HAP-1 (cell line): ENCODE results near the gene KMT5B.
A peak's percentile ranks its signal among the peaks of the same experiment; 100 is the strongest.

Source experiments
- DNase-seq, 2 experiments: peaks; one replicate each; pipeline ENCODE4 v3.0.0-alpha.2; 2016 to 2020; ENCODE audit warnings: low spot score in 2 of 2
- H3K27me3 ChIP-seq: fragments of 250-450 bp; sonication (Bioruptor Pico); 2 replicates; pipeline ENCODE4 v1.5.1; 2020; ENCODE audit warnings: low read depth, mild to moderate bottlenecking, moderate library complexity
- H3K36me3 ChIP-seq: fragments of 250-450 bp; sonication (Bioruptor Pico); replicated peaks from 2 replicates; pipeline ENCODE4 v1.5.1; 2020; ENCODE audit warnings: mild to moderate bottlenecking
- H3K4me1 ChIP-seq: fragments of 250-450 bp; sonication (Bioruptor Pico); 2 replicates; pipeline ENCODE4 v1.5.1; 2020; ENCODE audit warnings: mild to moderate bottlenecking
- H3K4me3 ChIP-seq: fragments of 250-450 bp; sonication (Bioruptor Pico); 2 replicates; pipeline ENCODE4 v1.5.1; 2020; ENCODE audit warnings: mild to moderate bottlenecking, moderate library complexity
- H3K9me3 ChIP-seq: fragments of 250-450 bp; sonication (Bioruptor Pico); 2 replicates; pipeline ENCODE4 v1.5.1; 2020; ENCODE audit warnings: mild to moderate bottlenecking, moderate library complexity
- in situ Hi-C: fragments of 300-500 bp; cut with MboI; formaldehyde crosslinking; loops from 3 replicates; pipeline ENCODE4 v1.14.3; 2020; ENCODE audit warnings: low sequenced_read_pairs, inconsistent platforms, mixed read lengths

KMT5B gene

DNA sequence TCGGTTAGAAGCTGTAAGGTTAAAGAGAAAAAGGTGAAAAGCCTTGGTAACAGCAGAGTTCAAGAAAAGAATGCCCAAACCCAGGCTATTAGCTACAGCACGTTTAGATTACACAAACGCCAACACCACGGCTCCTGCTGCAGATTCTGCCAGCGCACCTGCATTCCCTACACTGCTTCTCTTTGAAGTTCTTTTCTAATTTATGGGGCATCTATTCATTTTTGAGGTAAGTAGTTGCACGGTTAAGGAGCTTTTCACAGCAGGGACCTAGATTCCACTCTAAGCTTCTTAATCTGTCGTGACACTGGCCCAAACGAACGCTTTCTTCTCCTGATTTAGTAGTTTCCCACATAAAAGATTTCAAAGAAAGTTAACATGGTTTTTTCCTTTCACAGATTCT, 53.9 kb downstream of the KMT5B start:
- Histone ChIP-seq H3K9me3 (no peaks in the 10 kb centered on the region), H3K36me3 (peaks cover 2% of the 10 kb centered on the region; the same call in 1 of the 2 replicates), H3K27me3 (no peaks in the 10 kb centered on the region), H3K4me1 (no peaks in the 10 kb centered on the region), H3K4me3 (no peak overlapping the region)
- in situ Hi-C loops, result no loop called here
- no peak for DNase-seq

GRCh38 chr11:68158580-68158979, 54.5 kb downstream of the KMT5B start:
- H3K9me3 ChIP-seq, result no peaks in the 10 kb centered on the region
- 0 out of 2 replicates have a peak, but pooled peaks cover 2% of the 10 kb centered on the region for H3K36me3 ChIP-seq
- no peaks in the 10 kb centered on the region for H3K27me3 ChIP-seq
- DNase-seq, result no peak
- H3K4me3 ChIP-seq, result no peak overlapping the region
- H3K4me1 ChIP-seq, result no peaks in the 10 kb centered on the region
- in situ Hi-C loops, result no loop called here

GRCh38 chr11:68153742-68154141, 59.4 kb downstream of the KMT5B start:
- H3K4me1 ChIP-seq, result no peaks in the 10 kb centered on the region
- no peaks in the 10 kb centered on the region for H3K9me3 ChIP-seq
- no peaks in the 10 kb centered on the region for H3K36me3 ChIP-seq
- in situ Hi-C loops, result no loop called here
- H3K27me3 ChIP-seq, result no peaks in the 10 kb centered on the region
- H3K4me3 ChIP-seq, result no peak overlapping the region
- DNase-seq, result no peak

- DNase-seq, result no peak
- Histone ChIP-seq H3K9me3 (no peaks in the 10 kb centered on the region), H3K4me3 (no peak overlapping the region), H3K4me1 (no peaks in the 10 kb centered on the region), H3K36me3 (no peaks in the 10 kb centered on the region), H3K27me3 (no peaks in the 10 kb centered on the region)
- in situ Hi-C loops, result no loop called here
Measured at GRCh38 chr11:68150037-68150436, 63.1 kb downstream of the KMT5B start.

DNA sequence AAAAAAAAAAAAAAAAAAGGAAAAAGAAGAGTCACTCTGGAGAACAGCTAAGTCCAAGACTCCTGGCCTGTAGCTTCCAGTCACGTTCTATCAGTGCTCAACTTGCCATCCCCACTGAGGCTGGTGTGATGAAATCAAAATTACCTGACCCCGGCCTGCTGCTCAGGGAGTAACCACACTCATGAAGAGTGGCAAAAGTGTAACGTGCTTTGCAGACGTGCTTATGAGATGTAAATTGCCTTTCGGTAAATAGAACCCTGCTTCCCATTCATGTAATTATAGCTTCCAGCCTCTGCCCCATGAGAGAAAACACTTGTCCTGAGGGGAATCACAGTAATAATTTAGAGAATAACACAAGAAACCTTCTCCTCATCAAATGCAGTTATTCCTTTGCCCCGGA, 63.7 kb downstream of the KMT5B start:
- in situ Hi-C loops, result no loop called here
- DNase-seq, result no peak
- H3K4me1 ChIP-seq, result no peaks in the 10 kb centered on the region

DNA sequence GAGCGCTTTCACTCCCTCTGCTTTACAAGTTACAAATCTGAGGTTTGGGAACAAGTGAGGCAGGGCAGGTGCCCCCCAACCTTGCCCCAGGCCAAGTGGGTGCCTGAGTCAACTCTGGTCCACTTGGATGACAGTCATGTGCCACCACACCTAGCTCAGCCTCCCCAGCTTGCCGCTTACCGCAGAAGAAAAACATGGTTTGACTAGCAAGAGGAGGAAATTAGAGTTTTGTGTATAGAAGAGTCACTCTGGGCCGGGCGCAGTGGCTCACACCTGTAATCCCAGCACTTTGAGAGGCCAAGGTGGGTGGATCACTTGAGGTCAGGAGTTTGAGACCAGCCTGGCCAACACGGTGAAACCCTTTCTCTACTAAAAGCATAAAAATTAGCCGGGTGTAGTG, 64.2 kb downstream of the KMT5B start:
- no peaks in the 10 kb centered on the region for H3K36me3 ChIP-seq
- H3K4me3 ChIP-seq, result no peak overlapping the region
- no peaks in the 10 kb centered on the region for H3K4me1 ChIP-seq
- H3K9me3 ChIP-seq, result no peaks in the 10 kb centered on the region
- in situ Hi-C loops, result no loop called here
- no peaks in the 10 kb centered on the region for H3K27me3 ChIP-seq
- DNase-seq, result no peak

More for the DNA sequence above, 63.7 kb downstream of the KMT5B start:
- Histone ChIP-seq H3K27me3 (no peaks in the 10 kb centered on the region), H3K9me3 (no peaks in the 10 kb centered on the region), H3K4me3 (no peak overlapping the region), H3K36me3 (no peaks in the 10 kb centered on the region)

GRCh38 chr11:68148071-68148805, 64.9 kb downstream of the KMT5B start:
- in situ Hi-C loops, result no loop called here
- Histone ChIP-seq H3K36me3 (no peaks in the 10 kb centered on the region), H3K9me3 (no peaks in the 10 kb centered on the region), H3K27me3 (no peaks in the 10 kb centered on the region), H3K4me3 (no peak overlapping the region), H3K4me1 (no peaks in the 10 kb centered on the region)
- DNase-seq, result no peak

GRCh38 chr11:68146704-68147474, 66.2 kb downstream of the KMT5B start:
- in situ Hi-C loops, result no loop called here
- H3K36me3 ChIP-seq, result no peaks in the 10 kb centered on the region

DNA sequence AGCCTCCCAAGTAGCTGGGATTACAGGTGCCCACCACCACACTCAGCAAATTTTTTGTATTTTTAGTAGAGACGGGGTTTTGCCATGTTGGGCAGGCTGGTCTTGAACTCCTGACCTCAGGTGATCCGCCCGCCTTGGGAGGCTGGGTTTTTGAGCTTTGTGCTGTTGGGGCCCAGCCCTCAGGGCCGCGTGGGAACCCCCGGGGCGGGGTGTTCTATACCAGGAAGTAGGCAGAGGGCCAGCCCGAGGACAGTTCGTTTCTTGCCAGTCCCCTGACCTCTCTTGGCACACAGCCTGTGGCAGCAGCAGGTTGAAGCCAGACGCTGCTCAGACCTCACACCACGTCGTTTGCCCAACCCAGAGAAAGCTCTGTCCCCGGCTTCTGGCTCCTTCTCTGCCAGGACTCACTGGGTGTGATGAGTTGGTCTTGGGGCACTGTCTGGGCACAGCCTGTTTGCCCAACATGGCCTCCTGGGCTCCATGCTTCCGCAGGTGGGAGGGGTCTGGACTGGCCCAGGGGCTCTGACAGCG, 67.0 kb downstream of the KMT5B start:
- no peak for DNase-seq
- in situ Hi-C loops, result no loop called here
- Histone ChIP-seq H3K36me3 (no peaks in the 10 kb centered on the region), H3K9me3 (no peaks in the 10 kb centered on the region), H3K4me3 (no peak overlapping the region), H3K4me1 (no peaks in the 10 kb centered on the region), H3K27me3 (no peaks in the 10 kb centered on the region)

More at GRCh38 chr11:68146704-68147474, 66.2 kb downstream of the KMT5B start:
- DNase-seq, result peak in 1 of 2 experiments; percentile 29
- no peaks in the 10 kb centered on the region for H3K9me3 ChIP-seq
- no peak overlapping the region for H3K4me3 ChIP-seq
- no peaks in the 10 kb centered on the region for H3K4me1 ChIP-seq
- H3K27me3 ChIP-seq, result no peaks in the 10 kb centered on the region

GRCh38 chr11:68145120-68145866, 67.8 kb downstream of the KMT5B start:
- Histone ChIP-seq H3K4me1 (no peaks in the 10 kb centered on the region), H3K9me3 (no peaks in the 10 kb centered on the region), H3K4me3 (no peak overlapping the region), H3K27me3 (no peaks in the 10 kb centered on the region), H3K36me3 (no peaks in the 10 kb centered on the region)
- no peak for DNase-seq
- in situ Hi-C loops, result no loop called here

DNA sequence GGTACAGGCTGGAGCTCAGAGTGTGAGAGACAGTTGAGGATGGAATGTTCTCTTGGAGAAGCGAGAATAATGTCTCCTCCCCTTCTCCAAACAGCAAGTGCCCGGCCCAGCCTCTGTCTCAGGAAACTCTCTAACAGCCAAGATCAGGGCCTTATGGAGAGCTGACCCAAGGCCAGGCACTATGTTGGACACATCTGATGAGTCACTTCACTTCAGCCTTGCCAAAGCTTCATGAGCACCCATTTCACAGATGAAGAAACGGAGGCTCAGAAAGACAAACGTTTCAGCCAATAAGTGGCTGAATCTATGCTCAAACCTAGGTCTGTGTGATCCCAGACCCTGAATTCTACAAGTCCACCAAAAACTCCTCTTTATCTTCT, 69.8 kb downstream of the KMT5B start:
- no peaks in the 10 kb centered on the region for H3K4me1 ChIP-seq
- in situ Hi-C loops, result no loop called here
- H3K27me3 ChIP-seq, result no peaks in the 10 kb centered on the region
- no peak for DNase-seq
- H3K9me3 ChIP-seq, result no peaks in the 10 kb centered on the region
- H3K4me3 ChIP-seq, result no peak overlapping the region
- no peaks in the 10 kb centered on the region for H3K36me3 ChIP-seq

DNA sequence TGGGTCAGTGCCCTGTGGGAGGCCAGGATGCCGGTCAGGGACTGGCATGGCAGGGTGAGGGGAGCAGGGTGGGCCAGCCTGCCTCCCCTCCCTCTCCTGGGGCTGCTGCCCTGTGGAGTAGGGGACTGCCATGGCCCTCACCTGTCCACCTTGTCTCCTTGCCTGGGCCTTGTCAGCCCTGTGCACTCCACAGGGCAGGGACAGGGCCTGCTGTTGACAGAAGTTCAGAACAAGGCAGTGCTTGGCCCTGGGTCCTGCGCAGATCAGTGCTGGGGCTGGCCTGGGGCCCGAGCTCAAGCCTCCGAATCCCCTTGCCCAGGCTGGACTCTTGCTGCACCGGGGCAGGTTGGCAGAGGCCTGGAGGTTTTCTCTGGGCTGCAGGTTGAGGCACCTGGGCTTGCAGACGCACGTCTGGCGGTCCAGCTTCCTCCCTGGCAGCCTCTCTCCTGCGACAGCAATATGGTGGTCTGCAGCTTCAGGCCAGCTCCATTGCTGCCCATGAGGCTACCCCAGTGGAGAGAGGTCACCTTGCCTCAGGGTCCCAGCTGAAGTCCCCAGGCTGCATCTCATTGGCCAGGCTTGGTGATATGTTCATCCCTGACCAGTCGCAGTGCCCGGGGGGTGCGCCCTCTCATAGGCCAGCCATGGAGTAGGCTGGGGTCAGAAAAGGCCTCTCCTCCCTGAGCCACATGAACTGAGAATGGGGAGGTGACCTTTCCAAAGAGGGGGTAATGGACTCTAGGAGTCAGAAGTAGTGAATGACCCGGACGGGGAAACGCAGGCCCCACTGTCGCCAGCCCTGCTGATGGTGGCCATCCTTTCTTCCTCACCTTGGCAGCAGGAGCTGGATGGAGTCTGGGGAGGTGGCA, 70.4 kb downstream of the KMT5B start:
- no peaks in the 10 kb centered on the region for H3K27me3 ChIP-seq
- DNase-seq, result no peak
- no peak overlapping the region for H3K4me3 ChIP-seq
- no peaks in the 10 kb centered on the region for H3K4me1 ChIP-seq
- in situ Hi-C loops, result no loop called here
- no peaks in the 10 kb centered on the region for H3K9me3 ChIP-seq
- H3K36me3 ChIP-seq, result no peaks in the 10 kb centered on the region

- no peaks in the 10 kb centered on the region for H3K4me1 ChIP-seq
- no peak overlapping the region for H3K4me3 ChIP-seq
- in situ Hi-C loops, result no loop called here
- no peaks in the 10 kb centered on the region for H3K36me3 ChIP-seq
- H3K27me3 ChIP-seq, result no peaks in the 10 kb centered on the region
- no peak for DNase-seq
- H3K9me3 ChIP-seq, result no peaks in the 10 kb centered on the region
Measured at GRCh38 chr11:68142028-68142412, 71.1 kb downstream of the KMT5B start.
